ENCODE data around the gene KIF21B.

Gene KIF21B

DNA sequence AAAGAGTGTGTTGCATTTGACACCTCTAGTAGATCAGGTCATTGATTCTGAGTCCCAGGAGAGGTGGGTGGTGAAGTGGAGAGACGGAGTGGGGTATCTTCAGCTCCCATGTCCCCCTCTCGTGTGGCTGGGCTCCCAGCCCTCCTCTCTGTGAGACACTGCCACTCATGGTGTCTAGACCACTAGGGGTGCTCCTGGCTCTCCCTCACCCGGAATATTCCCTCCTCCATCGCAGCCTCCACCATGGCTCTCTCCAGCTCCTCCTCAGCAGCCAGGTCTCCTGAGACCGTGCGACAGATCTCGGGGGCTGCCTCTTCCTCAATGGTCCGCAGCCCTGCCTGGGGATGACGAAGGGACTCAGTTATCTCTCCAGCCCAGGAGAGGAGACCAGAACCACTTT, 20.6 kb upstream of the KIF21B start:
- no peak for DNase-seq (ENCODE audit: low read depth in 1 of 2, low spot score in 1 of 2)

DNA sequence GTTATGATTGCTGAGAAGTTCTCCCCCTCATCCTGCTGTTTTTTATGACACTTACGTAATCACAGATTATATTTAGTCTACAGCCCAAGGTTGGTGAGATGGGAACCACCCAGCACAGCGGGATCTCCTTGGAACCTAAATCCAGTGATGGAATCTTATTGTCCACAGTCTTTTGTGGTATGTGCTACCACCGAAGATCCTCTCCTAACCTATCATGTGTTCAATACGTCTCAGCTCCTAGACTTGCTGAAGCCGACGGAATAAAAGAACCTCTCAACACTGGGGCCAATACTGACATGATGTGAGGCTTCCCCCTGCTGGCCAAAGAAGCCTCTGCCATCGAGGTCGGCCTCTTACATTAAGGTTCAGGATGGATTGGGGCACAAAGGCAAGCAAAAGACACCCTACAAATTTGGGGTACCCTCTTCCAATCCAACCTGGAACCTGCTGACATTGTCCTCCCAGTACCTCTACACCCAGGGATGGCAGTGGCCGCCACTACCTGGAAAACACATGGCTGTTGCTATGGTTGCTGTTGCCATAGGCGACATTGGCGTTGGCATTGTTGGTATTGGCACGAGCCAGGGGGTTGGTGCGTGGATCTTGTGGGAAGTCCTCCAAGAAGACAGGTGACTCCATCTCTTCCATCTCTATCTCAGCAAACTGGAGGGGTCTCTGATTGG, 19.4 kb upstream of the KIF21B start:
- peak; percentile 43 to 49 for DNase-seq (ENCODE audit: low read depth in 1 of 2, low spot score in 1 of 2)

DNA sequence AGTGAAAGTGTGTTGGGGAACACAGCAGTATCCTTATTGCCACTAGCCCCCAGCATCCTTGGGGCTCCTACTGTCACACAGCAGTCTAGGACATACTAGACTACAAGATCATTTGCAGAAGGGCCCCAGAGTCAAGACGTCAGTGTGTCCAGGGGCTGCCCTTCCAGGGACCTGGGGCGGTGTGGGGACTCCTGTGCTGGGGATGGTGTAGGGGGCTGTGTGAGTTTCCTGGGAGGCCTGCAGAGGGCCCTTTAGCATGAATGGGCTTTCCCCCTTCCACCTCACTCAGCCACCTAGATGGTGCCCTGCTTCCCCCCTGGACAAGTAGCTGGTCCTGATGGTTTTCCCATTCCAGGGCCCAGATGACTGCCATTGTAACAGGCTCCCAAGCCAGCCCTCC, 17.5 kb upstream of the KIF21B start:
- no peak for DNase-seq (ENCODE audit: low read depth in 1 of 2, low spot score in 1 of 2)

DNA sequence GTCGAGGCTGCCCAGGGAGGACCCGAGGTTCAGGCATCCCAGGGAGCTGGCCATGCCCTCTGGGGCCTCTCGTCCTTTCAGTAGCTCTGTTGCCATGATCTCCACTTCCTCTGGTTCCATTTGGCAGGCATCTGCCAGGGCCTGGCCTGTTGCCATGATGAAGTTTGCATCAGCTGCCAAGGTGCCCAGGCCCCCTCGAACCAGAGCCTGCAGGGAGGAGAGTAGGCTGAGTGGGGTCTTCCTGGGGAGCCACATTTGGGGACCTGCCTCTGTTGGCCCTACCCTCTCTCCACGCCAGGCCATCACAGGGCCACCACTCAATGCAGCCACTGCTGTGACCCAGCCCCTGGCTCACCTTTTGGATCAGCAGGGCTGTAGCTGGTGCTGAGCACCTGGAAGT, 16.4 kb upstream of the KIF21B start:
- no peak for DNase-seq (ENCODE audit: low read depth in 1 of 2, low spot score in 1 of 2)

DNA sequence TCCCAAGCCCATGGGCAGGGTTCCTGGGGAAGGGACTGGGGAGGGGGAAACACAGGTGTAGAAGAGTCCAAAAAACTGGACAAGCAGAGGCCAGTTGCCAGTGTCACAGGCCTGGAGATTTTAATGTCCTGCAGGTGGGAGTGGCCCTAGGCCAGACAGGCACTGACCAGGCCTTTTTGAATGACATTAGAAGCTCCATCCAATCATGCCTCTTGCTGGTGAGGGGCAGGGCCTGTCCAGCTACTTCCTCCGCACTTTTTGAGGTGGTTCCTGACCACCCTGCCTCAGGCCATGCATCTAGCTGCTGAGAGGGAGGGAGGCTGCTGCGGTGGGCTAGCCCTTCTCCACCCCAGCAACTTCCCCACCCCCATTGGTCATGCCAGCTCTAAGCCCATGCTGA, 15.9 kb upstream of the KIF21B start:
- DNase-seq (ENCODE audit: low read depth in 1 of 2, low spot score in 1 of 2): no peak

DNA sequence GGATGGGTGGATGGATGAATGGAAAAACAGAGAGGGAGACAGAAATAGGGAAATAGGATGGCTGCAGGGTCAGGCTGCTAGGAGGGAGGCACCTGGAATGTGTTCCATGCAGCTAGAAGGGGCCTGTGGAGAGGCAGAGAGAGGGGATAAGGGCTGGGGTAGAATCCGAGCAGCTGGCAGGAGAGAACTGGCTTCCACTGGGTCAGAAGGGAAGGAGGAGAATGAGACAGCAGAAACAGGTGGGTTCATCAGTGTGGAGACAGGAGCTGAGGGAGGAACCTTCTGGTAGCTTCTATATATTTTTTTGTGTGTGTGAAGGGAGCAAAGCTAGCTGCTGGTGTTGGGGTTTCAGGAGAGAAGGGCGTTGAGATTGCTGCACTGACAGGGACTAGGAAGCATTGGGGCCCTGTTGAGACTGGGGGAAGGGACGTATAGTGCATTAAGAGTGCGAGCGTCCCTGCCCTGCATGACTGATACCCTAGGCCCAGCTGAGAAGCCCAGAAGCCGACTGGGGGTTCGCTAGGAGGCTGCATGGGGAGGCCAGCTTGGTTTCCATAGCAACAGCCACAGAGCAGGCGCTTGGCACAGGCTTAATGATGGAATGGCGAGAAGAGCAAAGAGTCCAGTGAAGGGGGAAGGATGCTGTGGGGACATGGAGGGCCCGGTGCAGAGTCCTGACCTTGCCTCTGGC, 14.8 kb upstream of the KIF21B start:
- DNase-seq (ENCODE audit: low read depth in 1 of 2, low spot score in 1 of 2): no peak

DNA sequence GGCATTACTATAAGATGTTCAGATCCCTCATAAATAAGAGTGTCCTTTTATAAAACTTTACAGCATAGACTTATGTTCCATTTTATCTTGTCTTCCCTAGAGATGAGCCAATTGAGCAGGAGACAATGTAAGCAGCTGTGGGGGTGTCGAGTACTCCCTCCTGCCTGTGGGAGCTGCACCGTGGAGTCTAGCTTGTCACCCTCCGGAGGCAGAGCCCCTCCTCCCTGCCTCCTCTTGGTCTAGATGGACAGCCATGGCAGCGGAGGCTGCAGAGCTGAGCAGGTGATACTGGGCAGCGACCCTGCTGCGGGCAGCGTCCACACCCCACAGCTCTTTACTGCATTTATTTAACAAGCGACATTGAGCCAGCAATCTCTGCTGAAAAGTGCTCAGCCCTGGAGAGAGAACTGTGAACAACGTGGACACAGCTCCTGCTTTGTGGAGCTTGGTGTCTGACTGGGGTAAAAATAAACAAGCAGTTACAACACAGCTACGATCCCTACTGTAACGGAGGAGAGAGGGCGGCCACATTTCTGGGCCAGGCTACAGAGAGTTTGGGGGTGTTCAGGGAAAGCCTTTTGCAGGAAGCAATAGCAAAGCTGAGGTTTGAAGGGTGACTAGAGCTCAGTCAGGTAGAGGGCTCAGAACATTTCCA, 12.8 kb upstream of the KIF21B start:
- DNase-seq (ENCODE audit: low read depth in 1 of 2, low spot score in 1 of 2): no peak

DNA sequence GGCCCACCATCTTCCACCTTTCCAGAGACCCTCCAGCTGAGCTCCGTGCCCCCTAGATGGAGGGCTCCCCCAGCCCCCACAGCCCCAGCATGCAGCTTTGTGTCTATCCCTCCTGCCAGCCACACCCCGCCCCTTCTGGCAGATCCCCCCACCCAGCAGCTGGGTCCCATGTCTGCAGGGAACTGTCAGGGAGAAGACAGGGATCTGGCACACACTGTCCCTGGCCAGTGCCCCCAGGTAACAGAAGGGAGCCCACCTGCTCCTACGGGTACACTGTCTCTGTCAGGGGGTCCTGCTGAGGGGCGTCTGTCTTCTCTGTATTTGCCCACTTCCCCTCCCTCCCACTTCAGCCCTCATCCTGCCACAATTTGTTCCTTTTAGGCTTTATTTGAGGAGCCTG, 11.2 kb upstream of the KIF21B start:
- no peak for DNase-seq (ENCODE audit: low read depth in 1 of 2, low spot score in 1 of 2)

DNA sequence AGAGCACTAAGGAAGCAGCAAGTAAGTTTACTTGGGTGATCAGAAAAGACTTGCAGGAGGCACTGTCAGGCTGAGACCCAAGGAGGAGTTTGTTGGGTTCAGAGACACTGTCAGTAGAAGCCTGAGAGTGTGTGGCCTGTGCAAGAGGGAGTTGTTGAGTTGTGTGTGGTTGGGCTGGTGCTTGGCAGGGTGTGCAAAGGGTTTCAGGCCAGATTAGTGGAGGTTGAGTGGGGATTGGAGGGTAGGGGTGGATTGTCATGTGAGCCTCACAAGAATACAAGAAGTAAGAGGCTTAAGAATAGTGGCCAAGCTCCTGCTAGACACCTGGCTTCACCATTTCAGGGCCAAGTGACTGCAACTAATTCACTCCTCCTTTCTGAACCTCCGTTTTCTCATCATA, 8.9 kb upstream of the KIF21B start:
- DNase-seq (ENCODE audit: low read depth in 1 of 2, low spot score in 1 of 2): no peak

DNA sequence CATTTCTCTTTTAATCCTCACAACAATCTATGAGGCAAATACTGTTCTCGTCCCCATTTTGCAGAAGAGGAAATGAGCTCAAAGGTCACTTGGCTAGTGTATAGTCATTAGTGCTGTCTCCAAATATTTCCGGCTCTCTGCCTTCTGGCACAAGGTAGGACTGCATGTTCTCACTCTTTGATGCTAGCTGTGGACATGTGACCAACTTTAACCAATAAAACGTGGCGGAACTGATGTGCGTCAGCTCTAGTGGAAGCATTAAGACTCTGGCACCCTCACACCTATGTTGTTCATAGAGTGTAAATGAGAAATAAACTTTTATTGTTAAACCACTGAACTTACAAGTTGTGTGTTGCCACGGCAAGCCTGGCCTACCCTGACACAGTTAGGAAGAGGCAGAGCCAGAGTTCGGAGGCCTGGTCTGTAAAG, 5.0 kb upstream of the KIF21B start:
- no peak for DNase-seq (ENCODE audit: low read depth in 1 of 2, low spot score in 1 of 2)

DNA sequence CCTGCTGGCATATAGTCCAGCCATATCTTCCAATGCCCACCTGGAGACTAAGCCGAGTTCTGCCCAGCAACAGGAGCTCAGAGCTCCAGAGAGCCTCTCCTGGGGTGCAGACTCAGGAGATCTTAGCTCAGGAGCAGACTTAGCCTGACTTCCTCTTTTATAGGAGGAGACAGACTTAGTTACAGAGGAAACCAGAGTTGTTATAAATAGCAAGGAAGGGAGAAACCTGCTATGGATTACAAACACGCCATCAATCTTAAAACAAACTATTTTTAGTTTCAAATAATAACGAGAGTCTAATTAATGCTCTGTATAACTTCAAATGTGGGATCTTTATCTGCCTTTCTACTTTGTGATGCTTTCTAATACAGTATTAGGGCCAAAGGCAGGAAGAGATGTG, 3.3 kb upstream of the KIF21B start:
- no peak for DNase-seq (ENCODE audit: low read depth in 1 of 2, low spot score in 1 of 2)

DNA sequence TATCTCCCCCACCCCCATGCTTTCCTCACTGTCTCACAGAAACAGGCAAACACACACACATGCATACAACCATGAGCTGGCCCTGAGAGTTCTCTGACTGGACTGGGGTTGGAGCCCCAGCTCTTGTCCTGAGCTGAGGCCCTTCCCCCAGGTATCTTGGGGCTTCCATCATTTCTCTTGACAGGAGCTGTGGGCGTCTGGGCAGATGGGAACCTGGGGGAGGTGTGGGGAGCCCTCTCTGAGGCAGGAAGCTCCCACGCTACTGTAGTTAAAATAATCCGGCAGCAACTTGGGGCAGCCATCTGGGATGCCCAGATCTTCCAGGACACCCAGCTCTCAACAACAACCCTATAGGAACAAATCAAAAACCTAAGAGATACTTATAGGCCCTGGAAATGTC, 2.7 kb upstream of the KIF21B start:
- DNase-seq (ENCODE audit: low read depth in 1 of 2, low spot score in 1 of 2): no peak

DNA sequence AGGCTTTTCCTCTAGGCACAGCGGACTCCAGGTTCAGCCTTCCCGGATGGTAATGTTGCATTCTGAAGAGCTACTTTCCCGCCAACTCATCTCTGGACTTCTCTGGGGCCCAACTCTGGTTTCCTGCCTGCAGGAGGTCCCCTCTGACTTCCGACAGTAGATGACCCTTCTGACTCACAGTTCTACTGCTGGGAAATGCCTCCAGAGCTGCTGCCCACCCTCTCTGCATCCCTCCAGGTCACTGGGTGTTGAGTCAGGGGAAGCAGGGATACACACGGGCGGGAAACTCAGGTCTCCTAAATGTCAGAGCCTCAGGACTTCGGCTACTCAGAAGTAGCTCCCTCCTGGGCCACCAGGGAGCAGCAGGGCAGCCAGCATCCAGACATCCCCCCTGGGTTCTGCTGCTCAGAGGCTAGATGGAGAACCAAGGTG, 2.1 kb upstream of the KIF21B start:
- no peak for DNase-seq (ENCODE audit: low read depth in 1 of 2, low spot score in 1 of 2)

DNA sequence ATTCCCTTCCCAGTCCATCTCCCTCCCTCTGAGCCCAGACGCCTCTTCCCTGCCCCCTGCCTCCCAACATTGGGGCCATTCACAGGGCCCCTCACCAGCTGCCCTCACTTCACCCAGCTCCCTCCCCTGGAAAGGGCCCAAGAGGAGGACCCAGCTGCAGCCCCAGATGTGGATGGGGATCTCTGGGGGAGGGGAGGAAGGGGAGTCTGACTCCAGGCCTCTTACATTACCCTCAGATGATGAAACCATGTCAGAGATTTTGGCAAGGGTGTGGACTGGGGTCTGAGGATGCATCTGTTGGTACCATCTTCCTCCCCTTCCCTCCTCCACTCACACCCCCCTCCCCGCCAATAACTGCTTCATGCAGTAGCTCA, 1.1 kb upstream of the KIF21B start:
- DNase-seq (ENCODE audit: low read depth in 1 of 2, low spot score in 1 of 2): no peak

DNA sequence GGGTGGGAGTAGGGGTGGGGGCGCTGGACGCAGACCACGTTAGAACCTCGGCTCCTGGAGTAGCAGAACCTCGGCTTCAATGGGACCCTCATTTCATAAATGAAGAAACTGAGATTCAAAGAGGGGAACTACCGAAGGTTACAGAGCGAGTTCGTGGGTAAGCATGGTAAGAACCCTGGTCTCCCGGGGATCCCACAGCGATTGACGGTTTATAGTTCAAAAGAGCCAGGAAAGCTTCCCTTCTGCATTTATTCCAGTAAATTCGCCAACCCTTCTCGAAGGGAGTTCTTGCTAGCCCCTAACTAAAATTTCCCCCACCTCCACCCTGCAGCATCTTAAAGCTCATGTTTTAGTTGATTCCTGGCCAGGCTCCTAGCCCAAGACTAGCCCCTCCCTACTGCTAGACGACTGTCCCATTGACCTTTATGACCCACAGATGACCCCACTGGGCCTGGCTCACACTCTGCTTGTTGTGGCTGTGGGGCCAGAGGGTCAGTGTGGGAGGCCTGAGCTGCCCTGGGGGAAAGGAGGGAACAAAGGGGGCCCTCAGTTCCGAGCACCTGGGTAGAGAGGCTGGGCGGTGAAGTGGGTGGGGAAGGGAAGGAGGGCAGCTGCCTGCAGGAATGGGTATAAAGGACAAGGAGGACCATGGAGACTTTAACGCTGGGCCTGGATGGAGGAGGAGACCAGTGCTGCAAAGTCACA, 558 bp upstream of the KIF21B start:
- no peak for DNase-seq (ENCODE audit: low read depth in 1 of 2, low spot score in 1 of 2)

DNA sequence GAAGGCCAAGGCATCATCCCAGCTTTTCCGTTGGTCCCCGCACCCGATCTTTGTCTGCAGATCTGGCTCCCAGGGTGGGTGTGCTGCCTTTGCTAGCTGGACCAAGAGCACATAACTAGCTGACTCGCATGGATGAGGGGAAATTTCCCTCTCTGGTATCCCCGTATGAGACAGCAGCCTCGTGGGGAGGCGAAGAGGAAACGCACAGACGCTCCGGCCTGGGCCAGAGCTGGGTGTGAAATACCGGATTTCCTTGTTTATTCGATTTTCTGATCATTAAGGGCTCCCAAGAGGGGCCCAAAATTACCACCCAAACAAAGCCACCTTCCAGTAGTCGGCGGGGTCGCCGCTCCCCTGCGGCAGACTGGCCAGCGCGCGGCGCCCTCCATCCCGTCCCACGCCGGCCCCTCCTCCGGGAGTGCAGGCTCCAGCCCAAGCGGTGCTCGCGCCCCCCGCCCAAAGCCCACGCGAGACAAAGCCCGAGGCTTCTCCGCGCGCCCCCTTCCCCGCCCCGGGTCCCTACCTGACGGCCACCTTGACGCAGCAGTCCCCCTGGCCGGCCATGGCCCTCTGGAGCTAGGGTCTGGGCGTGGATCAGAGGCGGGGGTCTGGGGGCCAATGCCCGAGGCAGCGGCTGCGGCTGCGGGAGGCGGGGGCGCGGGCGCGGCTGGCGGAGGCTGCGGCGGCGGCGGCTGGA, 546 bp downstream of the KIF21B start:
- DNase-seq (ENCODE audit: low read depth in 1 of 2, low spot score in 1 of 2): peak in 1 of 2 donors; percentile 9

DNA sequence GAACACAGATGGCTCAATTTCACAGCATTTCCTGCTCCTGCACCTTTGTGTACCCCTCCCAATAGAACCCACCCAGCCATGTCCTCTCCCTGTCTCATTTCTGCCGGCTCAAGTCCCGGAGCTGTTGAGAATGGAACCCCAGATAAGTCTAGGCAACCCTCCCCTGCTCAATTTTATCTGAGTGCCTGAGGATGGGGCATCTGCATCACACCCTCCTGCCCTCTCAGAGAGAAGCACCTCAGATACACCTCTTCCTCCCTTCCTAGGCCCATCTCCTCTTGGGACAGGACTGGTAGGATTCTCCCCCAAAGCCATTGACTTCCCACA, 1.1 kb downstream of the KIF21B start:
- DNase-seq (ENCODE audit: low read depth in 1 of 2, low spot score in 1 of 2): no peak

DNA sequence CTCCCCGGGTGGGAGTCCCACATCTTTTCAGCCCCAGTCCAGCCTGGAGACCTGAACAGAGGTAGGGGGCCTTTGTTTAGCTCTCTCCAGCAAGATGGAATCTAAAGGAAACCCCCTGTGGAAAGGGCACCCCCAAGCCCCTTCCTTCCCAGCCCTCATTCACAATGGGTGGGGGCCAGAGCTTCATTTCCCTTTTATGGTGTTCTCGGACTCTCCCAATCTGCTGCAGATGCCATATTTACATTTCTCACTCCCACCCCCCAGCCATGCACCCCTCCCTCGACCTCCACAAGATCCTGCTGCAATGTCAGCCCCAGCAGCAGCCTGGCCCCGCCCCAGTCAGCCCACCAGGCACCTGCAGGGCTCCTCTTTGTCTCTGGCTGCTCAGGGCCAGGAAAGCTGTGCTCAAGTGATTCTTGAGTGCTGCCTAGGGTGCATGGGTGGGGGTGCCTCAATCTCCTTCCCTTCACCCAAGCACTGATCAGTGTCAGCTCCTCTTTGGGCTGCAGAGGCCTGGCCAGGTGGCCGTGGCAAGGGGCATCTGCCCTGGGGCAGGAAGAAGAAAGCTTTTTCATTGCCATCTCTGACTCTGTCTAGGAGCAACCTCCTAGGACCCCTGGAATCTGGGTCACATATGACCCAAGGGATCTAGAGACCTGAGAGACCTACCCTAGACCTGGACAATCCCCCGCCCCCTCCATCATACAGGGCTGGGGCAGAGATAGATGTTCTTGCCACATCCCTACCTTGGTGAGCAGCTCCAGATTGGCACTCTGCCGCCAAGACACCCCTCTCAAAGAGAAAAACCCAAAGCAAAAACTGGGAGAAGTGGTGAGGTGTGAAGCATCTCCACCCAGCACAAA, 1.7 kb downstream of the KIF21B start:
- DNase-seq (ENCODE audit: low read depth in 1 of 2, low spot score in 1 of 2): no peak

DNA sequence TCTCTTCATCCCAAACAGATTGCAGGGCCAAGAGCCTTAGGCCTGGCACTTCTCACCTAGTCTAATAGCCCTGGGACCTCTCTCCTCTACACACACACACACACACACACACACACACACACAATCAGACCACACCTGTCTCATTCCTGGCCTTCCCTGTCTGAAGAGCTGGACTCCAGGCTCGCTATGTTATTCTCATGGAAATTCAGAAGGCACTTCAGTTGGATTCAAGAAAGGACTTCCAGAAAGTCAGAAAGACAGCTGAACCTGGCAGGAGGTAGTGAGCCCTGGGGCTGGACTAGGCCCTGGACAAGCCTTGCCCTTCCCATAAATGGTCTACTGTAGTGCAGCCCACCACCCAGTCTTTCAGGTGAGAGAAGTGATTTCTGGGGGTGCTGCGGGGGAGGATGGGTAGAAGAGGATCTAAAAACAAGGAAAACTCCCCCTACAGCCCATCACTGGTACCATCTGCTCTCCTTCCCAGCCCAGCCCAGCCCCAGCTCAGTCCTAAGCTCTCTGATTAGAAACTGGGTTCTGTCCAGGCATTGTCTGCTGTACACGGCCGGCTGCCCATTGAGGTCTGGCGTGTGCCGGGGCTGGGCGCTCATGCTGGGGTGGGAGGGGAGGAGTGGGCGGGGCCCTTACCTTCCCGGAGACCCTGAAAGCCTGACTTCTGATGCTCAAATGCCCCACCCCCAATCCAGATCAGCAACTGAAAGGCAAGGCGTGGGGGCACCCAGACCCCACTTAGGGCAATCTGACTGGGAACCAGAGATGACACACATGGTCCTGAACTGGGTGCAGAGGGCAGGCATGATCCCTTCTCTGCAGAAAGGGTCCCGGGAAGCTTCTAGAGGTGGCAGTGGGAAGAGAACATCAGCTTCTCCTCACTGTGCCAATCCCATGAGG, 2.5 kb downstream of the KIF21B start:
- no peak for DNase-seq (ENCODE audit: low read depth in 1 of 2, low spot score in 1 of 2)

Data from stimulated activated CD4-positive, alpha-beta T cell treated with anti-CD3 and anti-CD28 coated beads, Interleukin-15, amount 100 ng/mL, for 1 hour (primary cell).